Gastroesophageal sphincter (tissue), 3 donors: Measurements from ENCODE around the gene NDFIP1.

Source experiments
- CTCF ChIP-seq, 4 experiments: fragments of 200-600 bp in 2 of 4; fragments of 450-650 bp in 2 of 4; sonication (generic) in 1 of 4; IDR thresholded peaks; one replicate each; pipeline ENCODE4 v1.5.1; 2017 to 2019; ENCODE audit warnings: antibody characterized with exemption in 4 of 4, mild to moderate bottlenecking in 2 of 4, moderate library complexity in 2 of 4
- EP300 ChIP-seq: sonication (generic); formaldehyde crosslinking; IDR thresholded peaks from one replicate; pipeline ENCODE4 v1.6.1; 2017; ENCODE audit warnings: antibody characterized with exemption, mild to moderate bottlenecking
- POLR2AphosphoS5 ChIP-seq: sonication (generic); formaldehyde crosslinking; IDR thresholded peaks from one replicate; pipeline ENCODE4 v1.6.1; 2017; ENCODE audit warnings: antibody characterized with exemption

DNA sequence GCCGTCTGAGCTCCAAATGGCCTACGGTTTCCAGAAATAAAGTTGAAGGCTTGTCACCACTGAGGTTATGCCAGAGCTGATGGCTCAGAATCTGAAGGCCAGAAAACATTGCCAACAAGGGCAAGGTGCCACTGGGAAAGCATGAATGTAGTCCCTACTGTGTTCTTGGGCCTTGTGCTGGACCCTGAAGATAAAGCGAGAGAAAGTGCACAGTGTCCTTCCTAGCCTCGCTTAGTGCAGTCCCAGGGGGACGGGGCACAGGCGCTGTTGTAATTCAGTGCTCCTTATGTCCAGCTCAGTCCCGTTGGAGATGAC, 84.5 kb downstream of the NDFIP1 start:
- TF ChIP-seq CTCF (IDR thresholded peaks at IDR 0.05) (no peak), EP300 (no peak), POLR2AphosphoS5 (peak; percentile 54)
